Skeletal muscle satellite cell (primary cell): ENCODE data around the gene GPR87.

ENCODE experiments used
- H3K27me3 ChIP-seq: 2 replicates; pipeline ENCODE4 v1.7.0; 2013; ENCODE audit warnings: low read length; ENCODE audit not compliant: control insufficient read depth, insufficient read depth
- H3K36me3 ChIP-seq: 2 replicates; pipeline ENCODE4 v1.7.0; 2013; ENCODE audit warnings: mild to moderate bottlenecking, control low read depth, low read length; ENCODE audit not compliant: insufficient read depth
- H3K4me1 ChIP-seq: 2 replicates; pipeline ENCODE4 v1.7.0; 2013; ENCODE audit warnings: low read length; ENCODE audit not compliant: control insufficient read depth, insufficient read depth
- H3K4me2 ChIP-seq: 2 replicates; pipeline ENCODE4 v1.7.0; 2013; ENCODE audit warnings: mild to moderate bottlenecking, low read length
- H3K4me3 ChIP-seq: 2 replicates; pipeline ENCODE4 v1.7.0; 2013; ENCODE audit warnings: low read length
- H3K9ac ChIP-seq: 2 replicates; pipeline ENCODE4 v1.7.0; 2013; ENCODE audit warnings: mild to moderate bottlenecking, low read depth, low read length, moderate library complexity
- H3K9me3 ChIP-seq: replicated peaks from 2 replicates; pipeline ENCODE4 v1.7.0; 2013; ENCODE audit warnings: mild to moderate bottlenecking, control low read depth, low read length

Gene GPR87

GRCh38 chr3:151281671-151282324 lies 34.8 kb downstream of the GPR87 start:
- Histone ChIP-seq H3K9ac (no peak overlapping the region), H3K27me3 (no peaks in the 10 kb centered on the region), H3K4me2 (no peak overlapping the region), H3K4me1 (peaks cover 6% of the 10 kb centered on the region), H3K36me3 (no peaks in the 10 kb centered on the region), H3K4me3 (no peak overlapping the region), H3K9me3 (no peaks in the 10 kb centered on the region)

- Histone ChIP-seq H3K9ac (no peak within 1 kb of the TSS), H3K36me3 (no peaks in the 10 kb centered on the region), H3K4me3 (no peak within 1 kb of the TSS)
Observed at GRCh38 chr3:151278230-151278629, 38.4 kb downstream of the GPR87 start, which contains the start of gene P2RY14. Gene P2RY14, minus strand, starts transcription at chr3:151278542. Its CDS starts 64,226 bp downstream, at chr3:151214316.

GRCh38 chr3:151276687-151277042 lies 40.0 kb downstream of the GPR87 start:
- Histone ChIP-seq H3K9me3 (no peaks in the 10 kb centered on the region), H3K4me1 (no peaks in the 10 kb centered on the region), H3K9ac (no peak overlapping the region), H3K4me2 (no peak overlapping the region), H3K36me3 (no peaks in the 10 kb centered on the region), H3K27me3 (no peaks in the 10 kb centered on the region), H3K4me3 (no peak overlapping the region)

More at GRCh38 chr3:151278230-151278629, 38.4 kb downstream of the GPR87 start, which contains the start of gene P2RY14:
- no peaks in the 10 kb centered on the region for H3K27me3 ChIP-seq
- no peaks in the 10 kb centered on the region for H3K9me3 ChIP-seq
- no peak within 1 kb of the TSS for H3K4me2 ChIP-seq
- H3K4me1 ChIP-seq: no peaks in the 10 kb centered on the region

GRCh38 chr3:151276038-151276686 lies 40.5 kb downstream of the GPR87 start:
- Histone ChIP-seq H3K4me3 (no peak overlapping the region), H3K27me3 (no peaks in the 10 kb centered on the region), H3K9me3 (no peaks in the 10 kb centered on the region), H3K36me3 (no peaks in the 10 kb centered on the region), H3K9ac (no peak overlapping the region), H3K4me2 (no peak overlapping the region), H3K4me1 (no peaks in the 10 kb centered on the region)

- H3K27me3 ChIP-seq: no peaks in the 10 kb centered on the region
Observed at GRCh38 chr3:151275091-151275490, 41.5 kb downstream of the GPR87 start.

GRCh38 chr3:151269631-151270030 lies 47.0 kb downstream of the GPR87 start:
- no peaks in the 10 kb centered on the region for H3K4me1 ChIP-seq
- no peaks in the 10 kb centered on the region for H3K27me3 ChIP-seq
- no peaks in the 10 kb centered on the region for H3K9me3 ChIP-seq
- H3K4me3 ChIP-seq: no peak overlapping the region
- no peak overlapping the region for H3K4me2 ChIP-seq
- H3K36me3 ChIP-seq: no peaks in the 10 kb centered on the region
- H3K9ac ChIP-seq: no peak overlapping the region

More at GRCh38 chr3:151275091-151275490, 41.5 kb downstream of the GPR87 start:
- Histone ChIP-seq H3K4me3 (no peak overlapping the region), H3K4me1 (no peaks in the 10 kb centered on the region), H3K36me3 (no peaks in the 10 kb centered on the region), H3K9ac (no peak overlapping the region), H3K4me2 (no peak overlapping the region), H3K9me3 (no peaks in the 10 kb centered on the region)

- Histone ChIP-seq H3K36me3 (no peaks in the 10 kb centered on the region), H3K9me3 (no peaks in the 10 kb centered on the region), H3K27me3 (no peaks in the 10 kb centered on the region), H3K9ac (no peak overlapping the region), H3K4me2 (no peak overlapping the region), H3K4me3 (no peak overlapping the region), H3K4me1 (no peaks in the 10 kb centered on the region)
Observed at GRCh38 chr3:151268267-151269235, 48.1 kb downstream of the GPR87 start.

- H3K9me3 ChIP-seq: no peaks in the 10 kb centered on the region
- H3K4me3 ChIP-seq: no peak overlapping the region
- no peaks in the 10 kb centered on the region for H3K4me1 ChIP-seq
Observed at GRCh38 chr3:151267066-151267465, 49.6 kb downstream of the GPR87 start.

GRCh38 chr3:151265866-151266265 lies 50.8 kb downstream of the GPR87 start:
- no peaks in the 10 kb centered on the region for H3K4me1 ChIP-seq
- no peaks in the 10 kb centered on the region for H3K27me3 ChIP-seq
- H3K36me3 ChIP-seq: no peaks in the 10 kb centered on the region
- no peaks in the 10 kb centered on the region for H3K9me3 ChIP-seq
- no peak overlapping the region for H3K9ac ChIP-seq
- no peak overlapping the region for H3K4me3 ChIP-seq
- H3K4me2 ChIP-seq: no peak overlapping the region

More at GRCh38 chr3:151267066-151267465, 49.6 kb downstream of the GPR87 start:
- no peak overlapping the region for H3K9ac ChIP-seq
- H3K36me3 ChIP-seq: no peaks in the 10 kb centered on the region
- no peaks in the 10 kb centered on the region for H3K27me3 ChIP-seq
- H3K4me2 ChIP-seq: no peak overlapping the region

- H3K9ac ChIP-seq: no peak overlapping the region
- no peaks in the 10 kb centered on the region for H3K4me1 ChIP-seq
- no peaks in the 10 kb centered on the region for H3K27me3 ChIP-seq
- H3K36me3 ChIP-seq: no peaks in the 10 kb centered on the region
- H3K4me3 ChIP-seq: no peak overlapping the region
- H3K4me2 ChIP-seq: no peak overlapping the region
- no peaks in the 10 kb centered on the region for H3K9me3 ChIP-seq
Observed at GRCh38 chr3:151265166-151265565, 51.5 kb downstream of the GPR87 start.

GRCh38 chr3:151264605-151265004 lies 52.0 kb downstream of the GPR87 start:
- no peaks in the 10 kb centered on the region for H3K36me3 ChIP-seq

More at GRCh38 chr3:151264605-151265004, 52.0 kb downstream of the GPR87 start:
- Histone ChIP-seq H3K9me3 (no peaks in the 10 kb centered on the region), H3K4me3 (no peak overlapping the region), H3K27me3 (no peaks in the 10 kb centered on the region), H3K4me2 (no peak overlapping the region), H3K4me1 (no peaks in the 10 kb centered on the region), H3K9ac (no peak overlapping the region)
